Measurements from ENCODE around the gene GOLGB1.

- TF ChIP-seq, protein P1, sequence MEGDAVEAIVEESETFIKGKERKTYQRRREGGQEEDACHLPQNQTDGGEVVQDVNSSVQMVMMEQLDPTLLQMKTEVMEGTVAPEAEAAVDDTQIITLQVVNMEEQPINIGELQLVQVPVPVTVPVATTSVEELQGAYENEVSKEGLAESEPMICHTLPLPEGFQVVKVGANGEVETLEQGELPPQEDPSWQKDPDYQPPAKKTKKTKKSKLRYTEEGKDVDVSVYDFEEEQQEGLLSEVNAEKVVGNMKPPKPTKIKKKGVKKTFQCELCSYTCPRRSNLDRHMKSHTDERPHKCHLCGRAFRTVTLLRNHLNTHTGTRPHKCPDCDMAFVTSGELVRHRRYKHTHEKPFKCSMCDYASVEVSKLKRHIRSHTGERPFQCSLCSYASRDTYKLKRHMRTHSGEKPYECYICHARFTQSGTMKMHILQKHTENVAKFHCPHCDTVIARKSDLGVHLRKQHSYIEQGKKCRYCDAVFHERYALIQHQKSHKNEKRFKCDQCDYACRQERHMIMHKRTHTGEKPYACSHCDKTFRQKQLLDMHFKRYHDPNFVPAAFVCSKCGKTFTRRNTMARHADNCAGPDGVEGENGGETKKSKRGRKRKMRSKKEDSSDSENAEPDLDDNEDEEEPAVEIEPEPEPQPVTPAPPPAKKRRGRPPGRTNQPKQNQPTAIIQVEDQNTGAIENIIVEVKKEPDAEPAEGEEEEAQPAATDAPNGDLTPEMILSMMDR (IDR thresholded peaks at IDR 0.05; ENCODE audit: low read depth, low read length) = no peak
- no peak for TF ChIP-seq EZH2phosphoT487 (IDR thresholded peaks at IDR 0.05; ENCODE audit: low read depth)
Measured at GRCh38 chr3:121781611-121782010, 32.1 kb upstream of the GOLGB1 start.
